RWPE1 (cell line): ENCODE data around the gene FAM227B.

Experiments
- CTCF ChIA-PET: fragments of 350-600 bp; sonication (Branson Sonifier 250); formaldehyde crosslinking; extraction: SDS; loops from one replicate; lab custom pipeline; 2021; lab: Yijun Ruan, JAX
- POLR2A ChIA-PET: fragments of 400-600 bp; formaldehyde crosslinking; extraction: SDS; loops from one replicate; lab custom pipeline; 2020; ENCODE audit warnings: antibody characterized with exemption; ENCODE audit not compliant: low non-redundant PET; lab: Yijun Ruan, JAX
- DNase-seq: peaks from one replicate; pipeline ENCODE4 v3.0.0; 2012; ENCODE audit warnings: low spot score
- H3K27ac ChIP-seq: fragments of 450-650 bp; 2 replicates; pipeline ENCODE4 v1.5.1; 2017
- TF ChIP-seq, protein P1 (sequence below): fragments of 450-650 bp; conservative IDR thresholded peaks from 2 replicates; pipeline ENCODE4 v1.5.1; 2017; ENCODE audit warnings: low read depth, mild to moderate bottlenecking

The FAM227B gene

DNA sequence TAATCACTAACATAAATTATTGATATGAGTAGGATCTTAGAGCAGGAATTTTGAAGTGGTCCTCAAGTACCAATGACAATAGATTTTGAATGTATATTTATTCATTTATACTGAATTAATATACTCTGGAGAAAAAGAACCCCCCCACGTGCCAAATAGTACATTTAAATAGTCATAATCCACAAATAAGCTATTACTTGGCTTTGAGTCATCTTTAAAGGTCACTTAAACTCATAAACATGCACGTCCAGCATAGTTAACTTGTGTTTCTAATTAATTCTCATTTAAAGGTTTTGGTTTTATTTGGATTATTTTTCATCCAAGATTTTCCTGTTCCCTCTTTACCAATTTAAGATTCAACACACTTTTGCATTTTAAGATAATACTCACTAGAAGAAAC, 162.5 kb downstream of the FAM227B start:
- no peak for DNase-seq
- ChIA-PET POLR2A (no interaction called here), CTCF (no interaction called here)
- TF ChIP-seq, protein P1, sequence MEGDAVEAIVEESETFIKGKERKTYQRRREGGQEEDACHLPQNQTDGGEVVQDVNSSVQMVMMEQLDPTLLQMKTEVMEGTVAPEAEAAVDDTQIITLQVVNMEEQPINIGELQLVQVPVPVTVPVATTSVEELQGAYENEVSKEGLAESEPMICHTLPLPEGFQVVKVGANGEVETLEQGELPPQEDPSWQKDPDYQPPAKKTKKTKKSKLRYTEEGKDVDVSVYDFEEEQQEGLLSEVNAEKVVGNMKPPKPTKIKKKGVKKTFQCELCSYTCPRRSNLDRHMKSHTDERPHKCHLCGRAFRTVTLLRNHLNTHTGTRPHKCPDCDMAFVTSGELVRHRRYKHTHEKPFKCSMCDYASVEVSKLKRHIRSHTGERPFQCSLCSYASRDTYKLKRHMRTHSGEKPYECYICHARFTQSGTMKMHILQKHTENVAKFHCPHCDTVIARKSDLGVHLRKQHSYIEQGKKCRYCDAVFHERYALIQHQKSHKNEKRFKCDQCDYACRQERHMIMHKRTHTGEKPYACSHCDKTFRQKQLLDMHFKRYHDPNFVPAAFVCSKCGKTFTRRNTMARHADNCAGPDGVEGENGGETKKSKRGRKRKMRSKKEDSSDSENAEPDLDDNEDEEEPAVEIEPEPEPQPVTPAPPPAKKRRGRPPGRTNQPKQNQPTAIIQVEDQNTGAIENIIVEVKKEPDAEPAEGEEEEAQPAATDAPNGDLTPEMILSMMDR = no peak
- no peak overlapping the region for H3K27ac ChIP-seq

DNA sequence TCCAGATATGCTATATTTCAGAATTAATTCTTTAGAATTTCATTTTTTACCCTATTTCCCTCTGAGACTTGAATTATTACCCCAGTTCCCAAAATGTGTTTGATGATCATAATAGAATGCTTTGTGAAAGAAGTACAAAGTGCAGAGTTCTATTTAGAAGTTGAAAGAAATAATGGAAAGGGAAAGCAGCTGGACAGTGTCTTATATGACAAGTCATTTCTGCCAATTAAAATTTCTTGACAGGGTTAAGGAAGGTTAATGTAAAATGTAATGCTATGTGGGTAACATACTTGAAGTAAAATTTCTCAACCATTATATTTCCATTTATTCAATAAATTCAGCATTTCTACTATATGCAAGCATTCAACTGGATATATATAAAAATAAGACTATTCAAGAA, 164.5 kb downstream of the FAM227B start:
- TF ChIP-seq, protein P1 = no peak
- ChIA-PET POLR2A (no interaction called here), CTCF (interaction anchor here (0.7 kb wide), 1 partner anchor 697 kb away, joined by 5 read pairs; no protein-coding TSS in a partner anchor)
- DNase-seq = no peak
- no peak overlapping the region for H3K27ac ChIP-seq

DNA sequence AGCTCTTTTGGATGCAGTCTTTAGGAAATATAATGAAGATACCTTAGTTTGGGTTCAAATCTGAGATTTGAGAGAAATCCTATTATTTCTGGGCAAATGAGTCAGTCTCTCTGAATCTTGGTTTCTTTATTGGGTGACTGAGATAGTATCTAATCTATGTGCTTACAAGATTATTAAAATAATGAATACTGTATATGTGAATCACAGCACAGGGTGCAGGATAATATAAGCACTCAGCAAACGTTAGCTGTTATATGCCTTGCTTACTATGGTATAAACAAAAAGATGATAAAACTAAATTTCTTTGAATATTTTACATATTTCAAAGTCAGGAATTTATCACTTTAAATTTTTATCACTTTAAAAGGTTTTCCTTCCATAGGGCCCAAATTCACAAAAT, 168.0 kb downstream of the FAM227B start:
- no peak for DNase-seq
- CTCF ChIA-PET = no interaction called here
- H3K27ac ChIP-seq = no peak overlapping the region
- TF ChIP-seq, protein P1 = no peak
- POLR2A ChIA-PET = no interaction called here

DNA sequence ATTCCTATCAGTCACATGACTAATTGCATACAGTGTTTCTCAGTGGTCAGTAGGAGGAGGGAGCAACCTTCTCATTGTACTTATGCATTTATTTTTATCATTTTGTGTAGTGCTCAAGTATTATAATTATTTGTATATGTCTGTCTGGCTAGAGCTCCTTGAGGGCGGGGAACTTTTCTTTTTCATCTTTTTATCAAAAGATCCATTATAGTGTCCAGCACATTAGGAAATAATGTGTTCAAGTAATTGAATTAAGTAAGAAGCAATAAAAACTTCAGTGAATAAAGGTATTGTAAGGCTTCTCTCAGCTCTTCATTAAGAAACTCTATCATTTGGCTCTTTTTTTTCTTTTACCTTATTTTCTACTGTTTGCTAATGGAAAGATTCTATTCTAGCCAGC, 178.8 kb downstream of the FAM227B start:
- TF ChIP-seq, protein P1 = no peak
- DNase-seq = no peak
- CTCF ChIA-PET = interaction anchor here (0.6 kb wide), 1 partner anchor 472 kb away, joined by 5 read pairs; no protein-coding TSS in a partner anchor
- POLR2A ChIA-PET = no interaction called here
- H3K27ac ChIP-seq = no peak overlapping the region

DNA sequence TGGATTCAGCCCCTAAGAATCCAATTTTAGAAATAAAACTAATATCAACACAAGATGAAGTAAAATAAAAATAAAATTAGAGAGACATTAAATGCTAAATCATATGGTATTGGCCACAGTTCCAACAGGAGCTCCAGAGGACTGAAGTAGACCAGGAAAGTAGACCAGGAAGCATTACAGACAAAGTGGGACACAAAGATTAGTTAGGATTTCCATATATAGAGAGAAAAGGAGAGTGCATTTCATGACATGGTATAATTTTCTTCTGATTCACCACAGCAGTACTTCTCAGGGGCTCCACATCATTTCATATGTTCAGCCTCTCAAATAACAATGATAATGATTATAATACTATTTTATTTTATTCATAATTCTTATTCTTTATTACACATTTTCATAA, 179.3 kb downstream of the FAM227B start:
- ChIA-PET POLR2A (no interaction called here), CTCF (interaction anchor here (0.6 kb wide), 1 partner anchor 472 kb away, joined by 5 read pairs; no protein-coding TSS in a partner anchor)
- no peak overlapping the region for H3K27ac ChIP-seq
- TF ChIP-seq, protein P1 = no peak
- no peak for DNase-seq

DNA sequence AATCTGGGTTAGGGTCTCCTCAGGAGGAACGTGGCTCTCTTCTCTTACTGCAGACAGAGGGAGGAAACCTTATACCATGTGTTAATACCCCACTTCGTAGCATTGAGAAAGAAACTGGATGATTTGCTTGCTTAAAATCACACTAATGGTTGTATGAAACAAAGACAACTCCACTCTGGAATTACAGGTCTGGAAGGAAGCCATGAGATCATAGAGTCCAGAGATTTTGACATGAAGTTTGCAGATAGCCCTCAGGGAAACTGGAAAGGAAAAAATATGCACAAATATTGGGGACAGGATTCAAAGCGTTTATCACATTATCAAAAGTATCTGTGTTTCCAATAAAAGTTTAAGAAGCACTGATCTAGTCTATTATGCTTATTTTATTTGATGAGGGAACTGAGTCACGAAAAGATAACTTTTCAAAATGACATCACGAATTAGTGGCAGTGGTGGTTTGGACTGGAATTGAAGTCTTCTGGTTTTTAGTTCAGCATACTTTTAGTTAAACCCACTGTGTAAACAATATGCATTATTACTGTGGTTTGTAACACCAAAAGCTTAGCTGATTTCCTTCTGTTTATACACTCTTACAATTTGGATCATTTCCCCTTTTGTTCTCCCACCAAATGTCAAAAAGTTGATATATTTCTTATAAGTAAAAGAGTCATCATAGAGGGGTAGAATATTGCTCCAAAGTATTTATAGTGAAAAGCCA, 180.8 kb downstream of the FAM227B start:
- POLR2A ChIA-PET = no interaction called here
- TF ChIP-seq, protein P1 = no peak
- H3K27ac ChIP-seq = no peak overlapping the region
- no peak for DNase-seq
- CTCF ChIA-PET = interaction anchor here (0.6 kb wide), 1 partner anchor 34 kb away, joined by 10 read pairs; no protein-coding TSS in a partner anchor
